ENCODE data around the gene TLN1.

Gene TLN1

DNA sequence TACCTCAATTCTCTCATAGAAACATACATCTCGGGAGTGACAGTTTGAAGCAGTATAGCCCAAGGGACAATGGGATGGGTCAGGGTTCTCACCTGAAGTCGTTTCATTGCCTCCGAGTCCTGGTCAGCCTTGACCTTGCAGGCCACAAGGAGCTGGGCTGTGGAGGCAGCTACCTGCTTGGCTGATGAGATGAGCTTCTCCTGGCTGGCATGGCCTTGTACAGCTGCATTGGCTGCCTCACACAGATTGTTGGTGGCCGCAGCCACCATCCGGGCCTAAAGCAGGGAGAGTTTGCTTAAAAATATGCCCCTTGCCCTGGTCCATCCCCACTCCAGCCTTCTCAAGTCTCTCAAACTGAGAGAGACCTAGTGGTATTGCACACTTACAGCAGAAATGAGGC is 33.8 kb downstream of the TLN1 start:
- DNase-seq (ENCODE audit: low read depth in 2 of 2): no peak
- no peak for TF ChIP-seq CTCF (IDR thresholded peaks at IDR 0.05; ENCODE audit: low read depth, low read length)
- H3K4me3 ChIP-seq (replicated peaks in 1 of 2; ENCODE audit: low read depth in 2 of 2, low read length in 2 of 2): no peak overlapping the region

- no peak for DNase-seq (ENCODE audit: low read depth in 2 of 2)
- H3K4me3 ChIP-seq (replicated peaks in 1 of 2; ENCODE audit: low read depth in 2 of 2, low read length in 2 of 2): no peak overlapping the region
- no peak for TF ChIP-seq CTCF (IDR thresholded peaks at IDR 0.05; ENCODE audit: low read depth, low read length)
Measured at GRCh38 chr9:35697486-35697885, 34.5 kb downstream of the TLN1 start.

GRCh38 chr9:35696520-35697215 is 35.3 kb downstream of the TLN1 start:
- peak; percentile 61 to 62 for DNase-seq (ENCODE audit: low read depth in 2 of 2)
- H3K4me3 ChIP-seq (replicated peaks in 1 of 2; ENCODE audit: low read depth in 2 of 2, low read length in 2 of 2): no peak overlapping the region
- TF ChIP-seq CTCF (IDR thresholded peaks at IDR 0.05; ENCODE audit: low read depth, low read length): peak; percentile 91

DNA sequence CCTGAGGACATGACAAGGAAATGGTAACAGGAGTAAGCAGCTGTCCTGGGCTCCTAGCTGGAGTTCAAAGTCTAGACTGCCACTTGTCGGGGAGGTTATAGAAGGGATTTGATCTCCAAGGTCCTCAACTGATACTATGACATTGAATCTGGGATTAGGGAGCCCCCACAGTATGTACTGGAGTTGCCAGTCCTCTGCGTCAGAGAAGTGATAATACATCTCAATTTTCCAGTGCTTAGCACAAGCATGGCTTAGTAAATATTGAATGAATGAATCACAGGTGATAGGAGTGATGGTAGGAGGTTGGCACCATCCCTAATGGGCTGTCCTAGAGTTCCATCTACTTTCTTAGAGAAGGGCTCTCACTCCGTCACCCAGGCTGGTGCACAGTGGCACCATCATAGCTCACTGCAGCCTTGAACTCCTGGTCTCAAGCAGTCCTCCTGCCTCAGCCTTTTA is 36.0 kb downstream of the TLN1 start:
- H3K4me3 ChIP-seq (replicated peaks in 1 of 2; ENCODE audit: low read depth in 2 of 2, low read length in 2 of 2): no peak overlapping the region
- DNase-seq (ENCODE audit: low read depth in 2 of 2): peak in 1 of 2 donors; percentile 14
- TF ChIP-seq CTCF (IDR thresholded peaks at IDR 0.05; ENCODE audit: low read depth, low read length): no peak

- H3K4me3 ChIP-seq (replicated peaks in 1 of 2; ENCODE audit: low read depth in 2 of 2, low read length in 2 of 2): no peak overlapping the region
- no peak for DNase-seq (ENCODE audit: low read depth in 2 of 2)
- no peak for TF ChIP-seq CTCF (IDR thresholded peaks at IDR 0.05; ENCODE audit: low read depth, low read length)
Measured at GRCh38 chr9:35691757-35692301, 40.2 kb downstream of the TLN1 start.

- DNase-seq (ENCODE audit: low read depth in 2 of 2): no peak
- peak overlapping the region; percentile 73 to 77 for H3K4me3 ChIP-seq (replicated peaks in 1 of 2; ENCODE audit: low read depth in 2 of 2, low read length in 2 of 2)
- no peak for TF ChIP-seq CTCF (IDR thresholded peaks at IDR 0.05; ENCODE audit: low read depth, low read length)
Measured at GRCh38 chr9:35691334-35691650, 40.7 kb downstream of the TLN1 start.
